HEK293T (cell line): ENCODE results near the gene AGFG1.

Experiments used
- CTCF ChIA-PET: fragments of 350-600 bp; formaldehyde crosslinking; extraction: SDS; loops from one replicate; lab custom pipeline; 2021; ENCODE audit warnings: antibody characterized with exemption, inconsistent platforms; lab: Yijun Ruan, JAX
- POLR2A ChIA-PET: fragments of 350-600 bp; formaldehyde crosslinking; extraction: SDS; loops from one replicate; lab custom pipeline; 2020; ENCODE audit warnings: antibody characterized with exemption, inconsistent platforms; lab: Yijun Ruan, JAX
- DNase-seq: peaks from one replicate; pipeline ENCODE4 v3.0.0; 2012; ENCODE audit warnings: mixed read lengths; ENCODE audit errors: extremely low spot score
- ARNT ChIP-seq: fragments of 450-650 bp; IDR thresholded peaks from 2 replicates; pipeline ENCODE4 v1.6.1; 2017; ENCODE audit warnings: mild to moderate bottlenecking
- BHLHE40 ChIP-seq: fragments of 450-650 bp; IDR thresholded peaks from 2 replicates; pipeline ENCODE4 v1.6.1; 2016; ENCODE audit warnings: mild to moderate bottlenecking, moderate library complexity, borderline replicate concordance
- CTBP1 ChIP-seq: fragments of 450-650 bp; IDR thresholded peaks from 2 replicates; pipeline ENCODE4 v1.6.1; 2016; ENCODE audit warnings: borderline replicate concordance
- ELF4 ChIP-seq: fragments of 450-650 bp; IDR thresholded peaks from 2 replicates; pipeline ENCODE4 v1.6.1; 2017; ENCODE audit warnings: antibody characterized with exemption
- FOXA1 ChIP-seq: fragments of 450-650 bp; IDR thresholded peaks from 2 replicates; pipeline ENCODE4 v1.6.1; 2016; ENCODE audit warnings: mild to moderate bottlenecking
- FOXK2 ChIP-seq: fragments of 450-650 bp; IDR thresholded peaks from 2 replicates; pipeline ENCODE4 v1.6.1; 2016; ENCODE audit warnings: mild to moderate bottlenecking
- FOXM1 ChIP-seq: fragments of 450-650 bp; IDR thresholded peaks from 2 replicates; pipeline ENCODE4 v1.6.1; 2017; ENCODE audit warnings: mild to moderate bottlenecking, borderline replicate concordance
- HDGF ChIP-seq: fragments of 450-650 bp; IDR thresholded peaks from 2 replicates; pipeline ENCODE4 v1.6.1; 2017; ENCODE audit warnings: antibody characterized with exemption, borderline replicate concordance
- L3MBTL2 ChIP-seq: fragments of 450-650 bp; conservative IDR thresholded peaks from 2 replicates; pipeline ENCODE4 v1.6.1; 2016; ENCODE audit warnings: mild to moderate bottlenecking
- LEF1 ChIP-seq: fragments of 450-650 bp; IDR thresholded peaks from 2 replicates; pipeline ENCODE4 v1.6.1; 2017; ENCODE audit warnings: mild to moderate bottlenecking, borderline replicate concordance
- NFRKB ChIP-seq: fragments of 450-650 bp; IDR thresholded peaks from 2 replicates; pipeline ENCODE4 v1.6.1; 2016; ENCODE audit warnings: mild to moderate bottlenecking, moderate library complexity
- PKNOX1 ChIP-seq: fragments of 450-650 bp; IDR thresholded peaks from 2 replicates; pipeline ENCODE4 v1.6.1; 2016
- SP1 ChIP-seq: fragments of 450-650 bp; IDR thresholded peaks from 2 replicates; pipeline ENCODE4 v1.6.1; 2017
- SUZ12 ChIP-seq: fragments of 450-650 bp; IDR thresholded peaks from 2 replicates; pipeline ENCODE4 v1.6.1; 2016; ENCODE audit warnings: mild to moderate bottlenecking
- TARDBP ChIP-seq: fragments of 450-650 bp; IDR thresholded peaks from 2 replicates; pipeline ENCODE4 v1.6.1; 2016
- ZNF384 ChIP-seq: fragments of 450-650 bp; IDR thresholded peaks from 2 replicates; pipeline ENCODE4 v1.6.1; 2016

Gene AGFG1

GRCh38 chr2:227509824-227510619, 38.1 kb downstream of the AGFG1 start:
- ChIA-PET CTCF (interaction anchor here (1.0 kb wide), 1 partner anchor 35 kb away, joined by 3 read pairs; no protein-coding TSS in a partner anchor), POLR2A (no interaction called here)
- no peak for DNase-seq
- TF ChIP-seq ELF4 (no peak), SP1 (no peak), FOXM1 (no peak), CTBP1 (no peak), SUZ12 (no peak), NFRKB (no peak), LEF1 (no peak), PKNOX1 (no peak), L3MBTL2 (no peak), ARNT (no peak), TARDBP (no peak), HDGF (no peak), FOXA1 (no peak), BHLHE40 (no peak), FOXK2 (no peak), ZNF384 (no peak)

GRCh38 chr2:227510620-227510958, 38.6 kb downstream of the AGFG1 start:
- TF ChIP-seq L3MBTL2 (no peak), FOXA1 (no peak), LEF1 (no peak), FOXM1 (no peak), SP1 (no peak), ARNT (no peak), NFRKB (no peak), BHLHE40 (no peak)
- DNase-seq = no peak
- ChIA-PET POLR2A (no interaction called here), CTCF (no interaction called here)

GRCh38 chr2:227511239-227511930, 39.4 kb downstream of the AGFG1 start:
- ChIA-PET CTCF (no interaction called here), POLR2A (no interaction called here)
- DNase-seq = no peak
- TF ChIP-seq SUZ12 (no peak), SP1 (no peak), FOXA1 (no peak), ZNF384 (no peak), ELF4 (no peak), NFRKB (no peak), BHLHE40 (no peak), CTBP1 (no peak), HDGF (no peak), L3MBTL2 (no peak)

GRCh38 chr2:227511955-227512354, 40.0 kb downstream of the AGFG1 start:
- CTCF ChIA-PET = interaction anchor here (0.7 kb wide), 1 partner anchor 238 kb away, joined by 4 read pairs; no protein-coding TSS in a partner anchor

GRCh38 chr2:227513113-227513512, 41.2 kb downstream of the AGFG1 start:
- DNase-seq = no peak
- ChIA-PET POLR2A (no interaction called here), CTCF (no interaction called here)
- TF ChIP-seq FOXA1 (no peak), ZNF384 (no peak), ELF4 (no peak), SUZ12 (no peak), L3MBTL2 (no peak), HDGF (no peak), TARDBP (no peak), FOXM1 (no peak), SP1 (no peak), LEF1 (no peak), FOXK2 (no peak), ARNT (no peak), PKNOX1 (no peak), NFRKB (no peak), CTBP1 (no peak)

More at GRCh38 chr2:227511955-227512354, 40.0 kb downstream of the AGFG1 start:
- DNase-seq = no peak
- TF ChIP-seq FOXA1 (no peak), NFRKB (no peak), FOXM1 (no peak), CTBP1 (no peak), HDGF (no peak), SP1 (no peak), ARNT (no peak), BHLHE40 (no peak), ELF4 (no peak), TARDBP (no peak)
- POLR2A ChIA-PET = no interaction called here

GRCh38 chr2:227515742-227516141, 43.8 kb downstream of the AGFG1 start:
- TF ChIP-seq SP1 (no peak), SUZ12 (no peak), L3MBTL2 (no peak), ELF4 (no peak), FOXA1 (no peak), PKNOX1 (no peak), CTBP1 (no peak), TARDBP (no peak), FOXM1 (no peak), ZNF384 (no peak), NFRKB (no peak), LEF1 (no peak), BHLHE40 (no peak), ARNT (no peak)
- POLR2A ChIA-PET = no interaction called here
- CTCF ChIA-PET = no interaction called here
- DNase-seq = no peak
